GM12891 (cell line): ENCODE data around the gene ADGRL3.

ENCODE experiments used
- PAX5 ChIP-seq: IDR thresholded peaks from 2 replicates; pipeline ENCODE4 v1.6.1; 2011; ENCODE audit warnings: low read length, moderate library complexity, mild to moderate bottlenecking; ENCODE audit not compliant: insufficient read depth, severe bottlenecking
- POLR2A ChIP-seq: IDR thresholded peaks from 2 replicates; pipeline ENCODE4 v1.6.1; 2011; ENCODE audit warnings: low read depth, low read length, control low read depth
- POLR2AphosphoS5 ChIP-seq: IDR thresholded peaks from 2 replicates; pipeline ENCODE4 v1.6.1; 2011; ENCODE audit warnings: low read depth, low read length, control low read depth
- SPI1 ChIP-seq: IDR thresholded peaks from 2 replicates; pipeline ENCODE4 v1.6.1; 2011; ENCODE audit warnings: low read depth, low read length, control low read depth
- TAF1 ChIP-seq: IDR thresholded peaks from 2 replicates; pipeline ENCODE4 v1.6.1; 2011; ENCODE audit warnings: low read depth, low read length, control low read depth

- no peak for TF ChIP-seq POLR2AphosphoS5
- TF ChIP-seq POLR2A: no peak
- no peak for TF ChIP-seq SPI1
- no peak for TF ChIP-seq TAF1
- TF ChIP-seq PAX5: no peak
These were observed 262.6 kb downstream of the ADGRL3 start for GRCh38 chr4:61462451-61463326.
